ENCODE data around the gene NCKAP1. TPM values are rescaled to one million over a fixed set of nuclear protein-coding genes. Genes with fewer than 3 reads are reported as not detected.
A peak's percentile ranks its signal among the peaks of the same experiment; 100 is the strongest.

Gene NCKAP1
- 100 to 1,000 TPM in 1 of 2 donors, 10 to 100 TPM in 1; 81.7 to 116 TPM for total RNA-seq

DNA sequence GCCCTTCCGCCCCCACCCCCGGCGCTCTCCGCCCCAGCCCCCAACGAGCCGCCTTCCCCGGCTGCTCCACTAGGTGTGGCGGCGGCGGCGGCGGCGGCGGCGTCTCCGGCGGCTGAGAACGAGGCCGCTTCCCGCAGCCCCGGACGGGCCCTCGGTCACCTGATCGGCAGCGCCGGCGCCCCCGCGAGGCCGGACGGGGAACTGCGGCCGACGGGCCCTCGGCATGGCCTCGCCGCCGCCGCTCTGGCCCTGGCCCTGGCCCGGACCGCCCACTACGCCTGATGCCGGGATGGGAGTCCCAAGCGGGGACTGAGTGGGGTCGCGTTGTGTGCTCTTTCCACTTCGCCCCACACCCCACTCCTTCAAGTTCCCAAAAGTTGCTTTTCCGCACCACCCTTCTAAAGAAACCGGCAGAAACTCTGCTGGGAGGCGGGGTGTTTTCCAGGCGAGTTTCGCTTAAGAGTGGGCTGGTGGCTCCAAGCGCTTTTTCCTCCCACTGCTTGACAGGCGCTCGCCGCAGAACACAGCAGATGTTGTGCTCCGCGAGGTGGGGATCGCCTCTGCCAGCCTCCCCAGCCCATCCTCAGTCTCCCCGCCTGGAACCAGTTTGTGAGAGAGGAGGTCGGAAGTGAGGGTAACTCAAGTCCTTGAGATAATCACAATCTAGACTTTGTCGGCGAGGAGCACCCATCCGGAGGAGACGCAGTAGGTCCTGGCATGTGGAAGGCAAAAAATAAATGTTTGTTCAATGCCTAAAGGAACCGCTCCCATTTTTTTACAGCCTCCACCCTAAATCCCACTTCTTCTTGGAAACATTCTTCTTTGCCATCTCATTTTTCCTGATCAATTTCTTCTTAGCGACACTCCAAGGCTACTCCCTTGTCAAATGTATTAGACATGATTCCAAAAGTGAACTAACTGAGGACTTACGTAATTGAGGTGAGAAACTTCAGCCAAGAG, at the start of gene NCKAP1:
Gene NCKAP1, minus strand, starts transcription at position 117 of the 960 bp plus-strand sequence. CDS start 358 bp downstream, outside the sequence.
- WGBS = 3% methylated on average over 46 of the region's 68 CpGs
- no peaks in the 10 kb centered on the region for H3K27me3 ChIP-seq (replicated peaks; ENCODE audit: insufficient read depth)
- DNase-seq (ENCODE audit: low spot score) = peak; percentile 90
- no peaks in the 10 kb centered on the region for H3K36me3 ChIP-seq
- peak within 1 kb of the TSS; percentile 98 to 99 for H3K27ac ChIP-seq
- intact Hi-C loops (cut with DNase I) = loop anchor here (5.0 kb wide), 1 partner anchor 39 kb away; the partner anchor contains the start of gene DUSP19
- peak within 1 kb of the TSS; percentile 88 to 94 for H3K4me3 ChIP-seq
- peak; percentile 94 to 99 (median 98) for TF ChIP-seq CTCF (IDR thresholded peaks at IDR 0.05)
- peak; percentile 65 for TF ChIP-seq POLR2A (IDR thresholded peaks at IDR 0.05)
- TF ChIP-seq POLR2AphosphoS5 (IDR thresholded peaks at IDR 0.05) = no peak
- no peaks in the 10 kb centered on the region for H3K4me1 ChIP-seq (replicated peaks)
- H3K9me3 ChIP-seq = no peaks in the 10 kb centered on the region

- intact Hi-C loops (cut with DNase I) = no loop called here
- TF ChIP-seq POLR2AphosphoS5 (IDR thresholded peaks at IDR 0.05) = no peak
- TF ChIP-seq CTCF (IDR thresholded peaks at IDR 0.05) = no peak
- TF ChIP-seq POLR2A (IDR thresholded peaks at IDR 0.05) = no peak
- WGBS = 29% methylated on average over 1 of the region's 1 CpG
Measured at GRCh38 chr2:183081911-183082310, 43.7 kb upstream of the NCKAP1 start.

GRCh38 chr2:183079139-183079775, 41.0 kb upstream of the NCKAP1 start:
- intact Hi-C loops (cut with DNase I) = loop anchor here (2.0 to 5.0 kb wide), 2 partner anchors 42 to 46 kb away; partner anchors contain the start of genes NCKAP1 and NUP35
- Histone ChIP-seq H3K27ac (peak overlapping the region; percentile 74 to 75), H3K4me3 (peak overlapping the region; percentile 44 to 47), H3K9me3 (no peaks in the 10 kb centered on the region), H3K36me3 (no peaks in the 10 kb centered on the region), H3K4me1 (replicated peaks) (no peaks in the 10 kb centered on the region), H3K27me3 (replicated peaks; ENCODE audit: insufficient read depth) (no peaks in the 10 kb centered on the region)
- no peak for DNase-seq (ENCODE audit: low spot score)
- 22% methylated on average over 13 of the region's 13 CpGs for WGBS
- TF ChIP-seq POLR2AphosphoS5 (IDR thresholded peaks at IDR 0.05) (no peak), POLR2A (IDR thresholded peaks at IDR 0.05) (no peak), CTCF (IDR thresholded peaks at IDR 0.05) (no peak)

More at GRCh38 chr2:183081911-183082310, 43.7 kb upstream of the NCKAP1 start:
- DNase-seq (ENCODE audit: low spot score) = no peak
- no peak overlapping the region for H3K4me3 ChIP-seq
- H3K36me3 ChIP-seq = no peaks in the 10 kb centered on the region
- H3K4me1 ChIP-seq (replicated peaks) = no peaks in the 10 kb centered on the region
- H3K9me3 ChIP-seq = no peaks in the 10 kb centered on the region
- no peak overlapping the region for H3K27ac ChIP-seq
- H3K27me3 ChIP-seq (replicated peaks; ENCODE audit: insufficient read depth) = no peaks in the 10 kb centered on the region

GRCh38 chr2:183078464-183079138, 40.3 kb upstream of the NCKAP1 start, which contains the start of gene DUSP19:
DUSP19 (plus strand) TSS chr2:183078747; CDS start chr2:183078934, 187 bp downstream.
- Histone ChIP-seq H3K4me3 (peak within 1 kb of the TSS; percentile 44 to 47), H3K27me3 (replicated peaks; ENCODE audit: insufficient read depth) (no peaks in the 10 kb centered on the region), H3K36me3 (no peaks in the 10 kb centered on the region), H3K4me1 (replicated peaks) (no peaks in the 10 kb centered on the region), H3K9me3 (no peaks in the 10 kb centered on the region), H3K27ac (peak within 1 kb of the TSS; percentile 74 to 75)
- DNase-seq (ENCODE audit: low spot score) = peak; percentile 96
- TF ChIP-seq POLR2A (IDR thresholded peaks at IDR 0.05) (peak; percentile 71), POLR2AphosphoS5 (IDR thresholded peaks at IDR 0.05) (peak; percentile 93), CTCF (IDR thresholded peaks at IDR 0.05) (peak in 1 of 4 experiments; percentile 16)
- intact Hi-C loops (cut with DNase I) = loop anchor here (2.0 to 5.0 kb wide), 2 partner anchors 41 to 46 kb away; partner anchors contain the start of genes NCKAP1 and NUP35
- WGBS = 2% methylated on average over 20 of the region's 20 CpGs
